Stimulated activated CD8-positive, alpha-beta memory T cell treated with anti-CD3 and anti-CD28 coated beads, Interleukin-12 subunit alpha, Interleukin-12 subunit beta, amount 100 ng/mL, for 4 hours (primary cell): Measurements from ENCODE around the gene ANKS3.

ENCODE experiments used
- DNase-seq: peaks from one replicate; pipeline ENCODE4 v3.0.0-alpha.2; 2020; ENCODE audit warnings: low read depth

The ANKS3 gene

DNA sequence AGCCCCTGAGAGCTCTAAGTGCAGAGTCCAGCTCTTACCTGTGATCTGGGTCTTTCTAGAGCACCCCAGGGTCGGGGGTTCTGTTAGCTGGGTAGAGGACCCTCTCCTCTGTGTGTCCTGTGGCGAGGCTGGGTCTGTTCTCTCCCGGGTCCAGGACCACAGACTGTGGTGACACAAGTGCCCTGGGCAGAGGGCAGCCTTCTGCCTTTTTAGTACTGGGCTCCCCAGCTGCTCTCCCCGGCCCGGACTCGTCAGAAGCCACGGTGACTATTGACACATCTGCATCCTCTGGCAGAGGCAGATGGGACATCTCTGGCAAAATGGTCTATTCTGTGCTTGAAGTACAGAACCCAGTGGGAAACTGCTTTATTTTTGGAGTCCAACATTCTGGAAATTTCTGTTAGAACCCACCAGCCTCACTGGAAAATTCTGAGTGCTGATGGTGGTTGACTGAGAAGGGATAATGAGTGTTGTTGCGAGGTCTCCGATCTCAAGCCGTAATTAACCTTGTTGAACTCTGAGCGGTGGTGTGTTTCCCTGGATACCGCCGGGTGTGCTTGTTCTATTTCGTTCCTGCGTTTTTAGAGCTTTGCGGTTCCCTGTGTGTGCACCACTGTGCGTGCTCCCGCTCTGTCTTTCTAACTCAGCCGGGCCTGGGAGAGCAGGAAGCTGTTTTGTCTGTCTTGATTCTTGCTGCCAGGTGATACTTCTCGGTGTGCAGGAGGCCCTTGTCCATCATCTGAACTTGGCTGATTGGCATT is 66.7 kb downstream of the ANKS3 start:
- DNase-seq: no peak

DNA sequence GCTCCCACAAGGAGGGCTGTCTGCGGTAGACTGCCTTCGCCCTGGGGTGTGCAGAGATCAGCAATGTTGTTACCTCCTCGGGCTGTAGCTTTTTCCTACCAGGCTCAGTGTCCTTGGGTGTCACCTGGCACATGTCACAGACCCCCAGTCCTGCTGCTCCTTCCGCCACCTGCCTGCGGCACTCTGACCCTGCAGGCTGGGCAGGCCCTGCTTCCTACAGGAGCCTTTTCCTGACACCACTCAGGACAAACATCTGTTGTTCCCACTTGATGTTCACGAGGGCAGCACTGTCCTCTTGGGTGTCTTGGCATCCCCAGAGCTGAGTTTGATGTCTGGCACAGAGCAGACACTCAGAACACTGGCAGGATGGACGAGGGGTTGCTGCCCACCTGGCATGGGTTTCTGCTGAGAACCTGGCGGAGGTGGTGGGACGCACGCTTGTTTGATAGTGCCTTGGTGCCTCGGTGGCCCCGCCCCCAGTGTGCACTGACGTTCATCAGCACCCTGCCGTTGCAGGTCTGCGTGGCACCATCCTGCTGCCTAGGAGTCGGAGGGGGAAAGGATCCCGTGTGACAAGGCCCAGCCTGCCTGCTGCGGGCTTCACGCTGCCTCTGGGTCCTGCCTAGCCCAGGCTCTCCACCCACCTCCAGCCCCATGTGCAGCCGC is 67.4 kb downstream of the ANKS3 start:
- DNase-seq: no peak

DNA sequence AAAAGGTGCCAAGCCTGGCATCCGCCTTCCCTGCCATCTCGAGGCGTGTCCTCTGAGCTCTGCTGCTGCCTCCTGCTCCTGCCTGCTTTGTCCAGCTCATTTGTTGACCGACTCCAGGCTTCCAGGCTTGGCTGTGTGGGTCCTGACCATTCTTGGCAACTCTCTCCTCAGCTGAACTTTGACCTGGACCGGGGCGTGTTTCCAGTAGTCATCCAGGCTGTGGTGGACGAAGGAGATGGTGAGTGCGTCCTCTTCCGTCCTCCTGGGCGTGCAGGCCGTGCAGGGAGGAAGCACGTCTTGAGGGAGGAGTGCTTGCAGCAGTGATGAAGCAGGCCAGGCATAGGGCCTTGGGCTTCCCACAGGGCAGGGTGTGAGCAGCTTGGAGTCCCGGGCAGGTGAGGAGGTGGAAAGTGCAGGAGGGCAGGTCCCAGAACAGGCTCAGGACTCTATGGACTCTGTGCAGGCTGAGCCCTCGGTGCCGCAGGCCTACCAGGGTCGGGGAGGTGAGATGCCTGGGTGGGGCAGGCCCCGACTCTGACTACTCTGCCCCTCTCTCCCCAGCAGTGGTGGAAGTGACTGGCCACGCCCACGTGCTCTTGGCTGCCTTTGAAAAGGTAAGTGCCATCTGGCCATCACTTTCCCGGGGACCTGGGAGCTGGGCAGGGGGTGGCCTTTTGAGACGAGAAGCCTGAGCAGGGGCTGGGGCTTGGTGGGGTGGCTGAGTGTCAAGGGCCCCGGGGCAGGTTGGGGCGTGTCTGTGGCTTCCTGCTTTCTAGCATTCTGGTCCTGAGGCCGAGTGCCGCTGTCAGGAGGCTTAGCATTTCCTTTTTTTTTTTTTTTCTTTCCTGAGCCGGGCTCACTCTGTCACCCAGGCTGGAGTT is 69.3 kb downstream of the ANKS3 start:
- peak; percentile 29 for DNase-seq

DNA sequence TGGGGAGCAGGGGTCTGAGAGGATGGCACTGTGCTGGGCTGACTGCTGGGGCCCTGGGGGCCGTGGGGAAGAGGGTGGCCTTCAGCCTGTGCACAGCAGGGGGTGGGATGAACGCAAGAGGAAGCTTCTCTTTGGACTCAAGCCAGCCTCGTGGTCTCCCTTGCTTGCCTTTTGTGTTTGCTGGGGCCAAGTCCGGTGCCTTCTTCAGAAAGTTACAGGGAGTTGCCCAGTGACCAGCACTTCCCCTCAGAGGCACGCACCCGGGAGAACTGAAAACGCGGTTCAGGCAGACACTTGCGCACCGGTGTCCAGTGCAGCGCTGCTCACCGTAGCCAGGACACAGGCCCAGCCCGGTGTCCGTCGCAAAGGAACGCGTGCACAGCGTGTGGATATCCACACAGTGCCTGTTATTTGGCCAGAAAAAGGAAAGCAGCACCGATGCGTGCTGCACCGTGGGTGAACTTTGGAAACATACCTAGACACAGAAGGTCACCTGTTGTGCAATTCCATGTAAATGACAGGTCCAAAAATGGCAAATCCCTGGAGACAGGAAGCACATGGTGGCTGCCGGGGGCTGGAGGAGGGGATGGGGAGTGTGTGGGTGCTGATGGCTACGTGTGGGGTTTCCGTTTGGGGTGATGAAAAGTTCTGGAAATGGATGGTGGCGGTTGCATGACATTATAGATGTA is 70.2 kb downstream of the ANKS3 start:
- DNase-seq: no peak

DNA sequence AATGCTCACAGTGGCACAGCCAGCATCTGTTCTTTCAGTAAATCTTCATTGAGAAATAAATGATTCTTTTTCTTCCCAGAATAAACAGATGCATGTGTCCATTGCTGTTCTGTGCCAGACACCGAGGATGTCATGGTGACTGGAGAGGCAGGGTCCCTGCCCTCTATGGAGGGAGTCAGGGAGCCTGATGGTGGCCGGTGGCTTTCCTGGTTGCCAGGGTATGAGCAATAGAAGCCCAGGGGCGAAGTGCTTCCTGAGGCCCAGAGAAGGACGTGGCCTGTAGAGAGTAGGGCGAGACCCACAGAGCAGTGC is 70.7 kb downstream of the ANKS3 start:
- no peak for DNase-seq

DNA sequence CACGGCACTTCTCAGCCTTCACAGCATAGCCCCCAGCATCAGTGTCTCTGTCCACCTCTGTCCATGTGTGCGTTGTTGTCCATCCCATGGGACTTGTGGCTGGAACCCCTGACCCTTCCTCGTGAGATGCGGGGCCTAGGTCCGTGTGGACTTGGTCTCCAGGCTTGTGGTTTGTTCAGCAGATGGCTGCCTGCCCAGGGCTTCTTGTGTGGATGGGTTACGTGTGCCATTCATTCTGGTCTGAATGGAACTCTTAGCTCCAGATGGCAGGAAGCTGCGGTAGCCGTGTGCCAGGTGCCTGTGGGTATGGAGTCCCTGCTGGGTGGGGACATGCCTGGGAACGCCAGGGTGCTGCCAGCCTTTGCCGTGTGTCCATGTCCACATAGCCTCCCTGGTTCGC is 72.4 kb downstream of the ANKS3 start:
- DNase-seq: no peak

DNA sequence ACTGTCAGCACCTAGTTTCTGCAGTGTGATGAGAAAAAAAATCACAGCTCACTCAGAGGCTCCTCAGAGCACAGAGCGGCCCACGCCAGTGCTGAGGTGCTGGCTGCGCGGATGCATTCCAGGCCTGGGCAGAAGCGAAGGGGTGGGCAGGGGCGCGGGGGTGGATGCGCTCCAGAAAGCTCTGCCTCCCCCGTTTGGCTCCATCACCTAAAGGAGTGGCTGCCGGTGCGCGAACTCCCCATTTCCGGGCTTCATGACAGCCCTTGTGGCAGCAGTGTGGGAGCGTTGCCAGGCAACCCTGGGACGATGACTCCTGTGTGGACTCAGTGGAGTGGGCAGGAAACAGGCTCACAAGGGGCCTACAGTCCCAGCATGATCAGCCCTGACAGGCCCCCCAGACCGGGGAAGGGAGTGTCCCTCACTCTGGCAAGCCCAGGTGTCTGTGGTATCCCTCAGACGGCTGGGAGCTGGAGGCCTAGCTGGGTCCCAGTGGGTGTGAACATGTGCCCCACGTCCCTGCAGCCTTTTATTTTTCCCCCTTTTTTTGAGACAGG is 73.5 kb downstream of the ANKS3 start:
- peak; percentile 78 for DNase-seq

DNA sequence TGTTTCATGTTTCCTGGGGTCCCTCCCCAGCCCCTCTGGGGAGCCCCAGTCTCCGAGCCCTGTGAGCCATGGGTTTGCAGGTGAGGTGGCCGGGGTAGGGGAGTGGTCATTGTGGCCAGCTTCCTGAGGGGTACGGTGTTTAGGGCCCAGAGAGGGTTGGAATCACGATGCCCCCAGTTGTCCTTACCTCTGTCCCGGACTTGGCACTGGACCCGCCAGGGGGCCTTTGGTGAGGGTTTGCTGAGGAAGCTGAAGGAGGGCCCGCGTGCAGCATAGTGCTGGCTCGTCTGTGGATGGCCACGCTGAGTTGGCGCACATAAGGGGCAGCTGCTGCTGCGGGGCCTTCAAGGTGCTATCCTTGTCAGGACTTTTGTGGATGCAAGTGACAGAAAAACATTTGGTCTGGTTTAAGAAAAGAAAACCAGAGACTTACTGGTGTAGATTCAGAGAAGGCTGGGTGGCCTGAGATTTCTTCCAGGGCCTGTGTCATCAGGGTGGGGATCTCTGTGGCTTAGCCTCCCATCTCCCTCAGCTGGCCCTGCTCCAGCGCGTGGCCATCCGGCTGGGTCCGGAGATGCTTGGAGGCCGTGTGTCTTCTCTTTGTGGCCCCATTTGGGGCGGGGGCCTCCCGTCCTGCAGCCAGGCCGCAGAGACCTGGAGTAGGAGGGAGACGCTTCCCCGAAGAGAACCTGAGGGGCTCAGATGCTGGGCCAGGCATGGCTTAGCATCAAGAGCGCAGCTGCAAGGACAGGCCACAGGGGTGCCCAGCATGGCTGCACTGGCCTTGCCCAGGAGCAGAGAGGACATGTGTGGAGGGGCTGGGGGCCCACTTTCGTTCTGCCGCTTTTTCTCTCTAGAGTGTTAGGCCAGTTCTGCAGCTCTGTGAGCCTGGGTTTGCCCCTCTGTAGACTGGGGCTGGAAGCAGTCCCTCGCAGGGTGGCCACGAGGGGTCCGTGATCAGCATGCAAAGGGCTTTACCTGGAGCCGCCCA is 74.4 kb downstream of the ANKS3 start:
- no peak for DNase-seq

DNA sequence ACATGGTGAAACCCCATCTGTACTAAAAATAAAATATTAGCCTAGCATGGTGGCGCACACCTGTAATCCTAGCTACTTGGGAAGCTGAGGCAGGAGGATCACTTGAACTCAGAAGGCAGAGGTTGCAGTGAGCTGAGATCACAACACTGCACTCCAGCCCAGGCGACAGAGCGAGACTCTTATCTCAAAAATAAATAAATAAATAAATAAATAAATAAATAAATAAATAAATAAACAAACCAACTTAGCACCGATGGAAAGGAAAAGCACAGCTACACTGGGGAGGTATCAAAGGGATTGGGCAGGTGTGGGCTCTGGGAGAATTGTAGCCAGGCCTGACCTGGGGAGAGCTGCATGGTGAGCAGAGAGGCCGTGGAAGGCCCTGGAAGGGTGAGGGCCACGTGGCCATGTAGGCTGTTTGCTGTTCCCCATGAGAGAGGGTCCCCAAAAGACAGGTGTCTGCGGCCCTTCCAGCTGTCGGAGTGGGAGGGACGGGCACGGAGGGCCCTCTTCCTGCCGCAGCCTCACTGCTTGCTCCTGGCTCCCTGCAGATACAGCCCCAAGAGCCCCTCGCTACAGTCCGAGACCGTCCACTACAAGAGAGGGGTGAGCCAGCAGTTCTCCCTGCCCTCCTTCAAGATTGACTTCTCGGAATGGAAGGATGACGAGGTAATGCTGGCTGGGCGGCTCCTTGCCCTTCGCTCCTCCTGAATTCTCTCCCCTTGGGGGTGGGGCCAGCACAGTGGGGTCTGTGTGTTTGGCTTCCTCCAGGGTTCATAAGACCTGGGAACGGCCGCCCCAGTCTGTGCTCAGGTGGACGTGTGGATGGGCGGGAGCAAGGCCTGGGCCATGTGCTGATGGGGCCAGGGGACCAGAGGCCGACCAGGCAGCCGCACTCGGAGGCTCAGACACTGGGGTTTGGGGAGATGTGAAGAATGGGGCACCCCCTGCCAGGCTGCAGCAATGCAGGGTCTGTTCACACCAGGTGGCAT is 77.1 kb downstream of the ANKS3 start:
- DNase-seq: no peak

DNA sequence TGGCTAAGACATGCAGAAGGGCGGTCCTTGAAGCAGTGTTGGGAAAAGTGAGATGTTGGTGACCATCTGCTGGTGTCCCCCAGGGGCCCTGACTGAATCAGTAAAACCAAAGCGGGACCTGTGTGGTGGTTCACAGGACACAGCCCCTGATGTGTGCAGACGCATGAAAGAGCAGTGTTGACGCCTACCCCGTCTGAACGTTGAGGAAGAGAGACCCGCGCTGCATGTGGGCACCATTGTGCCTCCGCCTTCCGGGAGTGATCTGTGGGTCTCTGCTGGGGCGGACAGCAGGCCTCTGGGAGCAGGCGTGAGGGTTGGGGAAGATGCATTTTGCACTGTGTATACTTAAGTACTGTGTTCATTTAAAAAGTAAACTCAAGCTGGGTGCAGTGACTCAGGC is 77.8 kb downstream of the ANKS3 start:
- no peak for DNase-seq

DNA sequence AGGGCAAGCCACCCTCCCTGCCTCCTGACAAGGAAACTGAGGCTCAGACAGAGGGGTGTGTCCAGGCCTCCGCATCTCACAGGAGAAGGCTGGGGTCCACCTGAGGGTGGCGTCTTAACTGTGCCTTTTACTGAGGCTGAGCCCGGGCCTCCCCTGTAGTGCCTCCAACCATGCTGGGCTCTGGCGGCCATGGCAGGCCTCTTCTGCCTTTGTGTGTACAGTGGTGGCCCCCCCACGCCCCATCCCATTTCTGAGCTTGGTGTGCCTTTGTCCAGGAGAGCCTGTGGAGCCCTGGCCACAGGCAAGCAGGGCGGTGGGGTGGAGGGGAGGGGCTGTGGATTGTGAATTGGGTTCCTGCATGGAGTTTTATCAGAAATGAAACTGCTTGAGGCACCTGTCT is 78.3 kb downstream of the ANKS3 start:
- DNase-seq: no peak

DNA sequence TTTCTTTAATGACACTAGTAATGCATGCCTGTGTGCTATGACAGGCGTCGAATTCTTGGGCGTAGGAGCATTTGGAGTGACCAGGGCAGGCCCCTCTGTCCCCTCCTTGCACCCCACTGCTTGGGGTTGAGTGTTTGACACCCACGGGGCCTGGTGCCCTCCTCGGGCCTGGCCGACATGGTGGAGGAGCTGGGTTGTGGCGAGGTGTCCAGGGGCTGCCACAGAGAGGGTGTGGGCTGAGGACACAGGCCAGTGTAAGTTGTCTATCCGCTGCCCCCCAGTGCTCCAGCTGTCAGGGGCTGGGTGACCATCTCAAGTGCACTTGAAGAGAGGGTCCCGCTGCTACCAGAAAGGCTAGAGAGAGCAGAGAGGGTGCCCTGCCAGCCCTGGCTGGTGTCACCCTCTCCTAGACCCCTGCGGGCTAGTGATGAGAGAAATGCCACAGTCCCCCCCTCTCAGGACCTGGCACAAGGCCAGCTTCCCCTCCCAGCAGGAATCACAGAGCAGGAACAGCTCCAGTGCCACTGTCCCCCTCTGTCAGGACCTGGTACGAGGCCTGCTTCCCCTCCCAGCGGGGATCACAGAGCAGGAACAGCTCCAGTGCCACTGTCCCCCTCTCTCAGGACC is 79.0 kb downstream of the ANKS3 start:
- DNase-seq: no peak

DNA sequence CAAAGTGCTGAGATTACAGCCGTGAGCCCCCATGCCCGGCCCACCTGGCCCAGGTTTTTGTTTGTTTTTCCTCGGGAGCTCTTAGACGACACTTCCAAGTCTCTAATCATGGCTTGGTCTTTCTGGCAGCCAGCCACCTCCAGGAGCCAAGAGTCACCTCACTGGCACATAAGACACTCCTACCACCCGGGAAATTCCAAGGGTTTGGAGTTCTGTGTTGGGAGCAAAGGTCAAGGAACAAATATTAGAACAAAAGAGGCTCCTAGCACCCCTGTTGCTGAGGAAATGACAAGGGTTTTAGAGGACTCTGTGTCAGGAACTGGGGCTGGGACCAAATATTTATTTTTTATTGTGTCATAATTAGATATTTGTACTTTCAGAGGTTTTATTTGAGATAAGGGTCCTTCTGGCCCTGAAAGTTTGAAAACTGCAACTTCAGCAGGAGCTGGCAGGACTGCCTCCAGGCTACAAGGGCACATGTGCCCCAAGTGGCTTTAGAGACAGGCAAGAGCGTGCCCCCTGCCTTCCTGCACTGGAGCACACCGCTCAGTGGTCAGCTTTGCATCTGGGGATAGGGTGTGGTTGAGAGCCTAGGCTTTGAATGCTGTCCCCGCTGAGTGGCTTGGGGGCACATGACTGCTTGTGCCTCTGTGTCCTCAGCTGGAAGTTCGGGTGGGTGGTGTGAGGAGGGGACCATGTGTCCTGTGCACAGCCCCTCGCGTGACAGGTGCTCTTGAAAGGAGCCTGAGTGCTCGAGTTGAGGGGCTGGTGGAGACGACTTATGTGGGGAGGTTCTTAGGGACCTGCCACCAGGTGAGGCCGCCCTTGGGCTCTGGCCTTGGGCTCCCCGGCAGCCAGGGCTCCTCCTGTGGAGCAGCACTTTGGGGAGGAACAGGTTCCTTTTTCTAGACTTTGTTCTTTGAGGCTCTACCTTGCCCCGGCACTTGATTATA is 79.8 kb downstream of the ANKS3 start:
- DNase-seq: no peak

DNA sequence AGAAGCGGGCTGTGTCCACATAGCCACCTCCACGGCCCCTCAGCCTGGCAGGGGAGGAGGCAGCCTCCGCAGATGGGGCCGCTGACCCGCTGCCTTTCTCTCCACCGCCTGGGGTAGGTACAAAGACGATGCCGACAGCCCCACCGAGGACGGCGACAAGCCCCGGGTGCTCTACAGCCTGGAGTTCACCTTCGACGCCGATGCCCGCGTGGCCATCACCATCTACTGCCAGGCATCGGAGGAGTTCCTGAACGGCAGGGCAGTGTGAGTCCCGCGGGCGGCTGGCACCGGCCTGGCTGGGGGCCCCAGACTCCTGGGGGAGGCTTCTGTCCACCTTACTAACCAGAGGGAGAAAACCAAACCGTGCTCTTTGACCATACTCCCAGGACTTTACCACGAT is 81.5 kb downstream of the ANKS3 start:
- no peak for DNase-seq

DNA sequence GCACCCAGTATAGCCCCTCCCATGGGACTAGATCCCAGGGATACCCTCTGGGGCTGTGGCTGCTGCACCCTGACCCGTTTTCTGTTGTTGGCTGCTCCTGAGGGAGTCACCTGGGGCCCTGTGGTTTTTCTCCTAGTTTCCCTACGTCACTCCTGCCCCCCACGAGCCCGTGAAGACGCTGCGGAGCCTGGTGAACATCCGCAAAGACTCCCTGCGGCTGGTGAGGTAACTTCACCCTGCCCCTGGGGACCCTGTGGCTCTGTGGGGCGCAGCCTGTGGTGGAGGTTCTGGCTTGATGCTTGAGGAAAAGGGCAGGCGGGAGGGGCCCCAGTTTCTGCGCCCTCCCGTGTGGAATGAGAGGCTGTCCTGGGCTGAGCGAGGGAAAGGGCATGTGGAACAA is 82.2 kb downstream of the ANKS3 start:
- DNase-seq: no peak

DNA sequence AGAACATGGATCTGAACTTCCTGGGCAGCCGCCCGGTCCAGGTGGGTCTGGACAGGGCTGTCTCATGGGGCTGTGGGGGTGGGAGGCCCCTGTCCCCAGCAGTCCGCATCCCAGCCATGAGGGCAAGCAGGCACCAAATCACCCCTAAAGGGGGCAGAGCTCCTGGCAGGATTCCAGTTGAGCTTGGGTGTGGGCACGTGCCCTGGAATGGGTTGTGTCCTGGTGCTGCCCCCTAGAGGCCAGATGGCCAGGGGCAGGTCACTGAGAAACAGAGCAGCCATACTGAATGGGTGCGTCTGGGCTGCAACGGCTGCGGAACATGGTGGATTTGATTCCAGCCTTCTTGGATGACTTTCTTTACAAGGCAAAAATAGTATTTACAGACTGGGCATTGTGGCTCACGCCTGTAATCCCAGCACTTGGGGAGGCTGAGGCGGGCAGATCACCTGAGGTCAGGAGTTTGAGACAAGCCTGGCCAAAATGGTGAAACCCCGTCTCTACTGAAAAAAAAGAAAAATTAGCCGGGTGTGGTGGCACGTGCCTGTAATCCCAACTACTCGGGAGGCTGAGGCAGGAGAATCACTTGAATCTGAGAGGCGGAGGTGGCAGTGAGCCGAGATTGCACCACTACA is 83.5 kb downstream of the ANKS3 start:
- peak; percentile 48 for DNase-seq

DNA sequence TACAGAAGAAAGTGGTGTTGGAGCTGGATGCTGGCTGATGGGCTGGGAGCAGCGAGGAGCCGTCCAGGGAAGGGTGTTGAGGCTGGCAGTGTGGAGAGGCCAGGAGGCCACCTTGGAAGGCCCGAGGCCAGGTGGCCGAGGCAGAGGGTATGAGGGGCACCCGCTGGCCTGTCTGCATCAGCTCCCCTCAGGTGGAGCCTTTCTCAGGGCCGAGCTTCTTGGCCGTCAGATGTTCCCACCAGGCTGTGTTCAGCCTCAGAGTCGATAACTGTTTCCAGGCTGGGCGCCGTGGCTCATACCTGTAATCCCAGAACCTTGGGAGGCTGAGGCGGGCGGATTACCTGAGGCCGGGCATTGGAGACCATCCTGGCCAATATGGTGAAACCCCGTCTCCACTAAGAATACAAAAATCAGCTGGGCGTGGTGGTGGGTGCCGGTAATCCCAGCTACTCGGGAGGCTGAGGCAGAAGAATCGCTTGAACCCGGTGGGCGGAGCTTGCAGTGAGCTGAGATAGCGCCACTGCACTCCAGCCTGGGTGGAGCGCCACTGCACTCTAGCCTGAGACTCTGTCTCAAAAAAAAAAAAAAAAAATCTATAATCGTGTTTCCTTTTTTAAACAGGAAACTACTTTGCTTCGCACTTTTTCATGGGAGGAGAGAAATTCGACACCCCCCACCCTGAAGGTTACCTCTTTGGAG is 84.2 kb downstream of the ANKS3 start:
- no peak for DNase-seq
